OCI-LY7 (cell line): ENCODE data around the gene VWF.

Source experiments
- EZH2phosphoT487 ChIP-seq: fragments of 200-600 bp; sonication (generic); IDR thresholded peaks from 2 replicates; pipeline ENCODE4 v1.6.1; 2018; ENCODE audit warnings: low read depth, borderline replicate concordance, mild to moderate bottlenecking, mixed run types, antibody characterized with exemption, low read length, moderate library complexity, mixed read lengths
- TF ChIP-seq, protein P1 (sequence below): fragments of 200-600 bp; sonication (generic); conservative IDR thresholded peaks from 2 replicates; pipeline ENCODE4 v1.5.1; 2014; ENCODE audit warnings: mild to moderate bottlenecking, antibody characterized with exemption, low read length, moderate library complexity, mixed read lengths

DNA sequence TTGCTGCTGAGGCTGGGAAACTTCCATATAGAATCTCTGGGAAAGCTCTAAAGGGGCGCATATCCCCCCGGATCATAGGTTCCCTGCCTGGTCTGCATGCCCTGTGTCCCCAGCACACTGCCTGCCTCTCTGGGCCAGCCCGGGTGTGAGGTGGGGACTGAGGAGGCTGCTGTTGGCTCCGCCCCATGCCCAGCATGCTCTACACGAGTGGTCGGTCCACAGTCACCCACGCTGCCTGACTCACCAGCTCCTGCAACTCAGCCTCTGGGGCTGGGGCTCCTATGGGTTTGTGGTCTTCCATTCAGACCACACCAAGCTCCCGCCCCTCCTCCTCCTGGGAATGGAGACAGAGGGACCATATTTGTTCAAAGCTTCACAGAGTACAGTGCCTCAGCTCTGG lies 90.9 kb downstream of the VWF start:
- TF ChIP-seq, protein P1, sequence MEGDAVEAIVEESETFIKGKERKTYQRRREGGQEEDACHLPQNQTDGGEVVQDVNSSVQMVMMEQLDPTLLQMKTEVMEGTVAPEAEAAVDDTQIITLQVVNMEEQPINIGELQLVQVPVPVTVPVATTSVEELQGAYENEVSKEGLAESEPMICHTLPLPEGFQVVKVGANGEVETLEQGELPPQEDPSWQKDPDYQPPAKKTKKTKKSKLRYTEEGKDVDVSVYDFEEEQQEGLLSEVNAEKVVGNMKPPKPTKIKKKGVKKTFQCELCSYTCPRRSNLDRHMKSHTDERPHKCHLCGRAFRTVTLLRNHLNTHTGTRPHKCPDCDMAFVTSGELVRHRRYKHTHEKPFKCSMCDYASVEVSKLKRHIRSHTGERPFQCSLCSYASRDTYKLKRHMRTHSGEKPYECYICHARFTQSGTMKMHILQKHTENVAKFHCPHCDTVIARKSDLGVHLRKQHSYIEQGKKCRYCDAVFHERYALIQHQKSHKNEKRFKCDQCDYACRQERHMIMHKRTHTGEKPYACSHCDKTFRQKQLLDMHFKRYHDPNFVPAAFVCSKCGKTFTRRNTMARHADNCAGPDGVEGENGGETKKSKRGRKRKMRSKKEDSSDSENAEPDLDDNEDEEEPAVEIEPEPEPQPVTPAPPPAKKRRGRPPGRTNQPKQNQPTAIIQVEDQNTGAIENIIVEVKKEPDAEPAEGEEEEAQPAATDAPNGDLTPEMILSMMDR, result no peak
- no peak for TF ChIP-seq EZH2phosphoT487
